ENCODE measurements around the gene EML4.

Gene EML4

GRCh38 chr2:42227491-42227890 is 58.3 kb downstream of the EML4 start:
- no peak for DNase-seq (ENCODE audit: extremely low spot score)
- POLR2A ChIA-PET, result no interaction called here
- TF ChIP-seq, protein P1, sequence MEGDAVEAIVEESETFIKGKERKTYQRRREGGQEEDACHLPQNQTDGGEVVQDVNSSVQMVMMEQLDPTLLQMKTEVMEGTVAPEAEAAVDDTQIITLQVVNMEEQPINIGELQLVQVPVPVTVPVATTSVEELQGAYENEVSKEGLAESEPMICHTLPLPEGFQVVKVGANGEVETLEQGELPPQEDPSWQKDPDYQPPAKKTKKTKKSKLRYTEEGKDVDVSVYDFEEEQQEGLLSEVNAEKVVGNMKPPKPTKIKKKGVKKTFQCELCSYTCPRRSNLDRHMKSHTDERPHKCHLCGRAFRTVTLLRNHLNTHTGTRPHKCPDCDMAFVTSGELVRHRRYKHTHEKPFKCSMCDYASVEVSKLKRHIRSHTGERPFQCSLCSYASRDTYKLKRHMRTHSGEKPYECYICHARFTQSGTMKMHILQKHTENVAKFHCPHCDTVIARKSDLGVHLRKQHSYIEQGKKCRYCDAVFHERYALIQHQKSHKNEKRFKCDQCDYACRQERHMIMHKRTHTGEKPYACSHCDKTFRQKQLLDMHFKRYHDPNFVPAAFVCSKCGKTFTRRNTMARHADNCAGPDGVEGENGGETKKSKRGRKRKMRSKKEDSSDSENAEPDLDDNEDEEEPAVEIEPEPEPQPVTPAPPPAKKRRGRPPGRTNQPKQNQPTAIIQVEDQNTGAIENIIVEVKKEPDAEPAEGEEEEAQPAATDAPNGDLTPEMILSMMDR (IDR thresholded peaks at IDR 0.05; ENCODE audit: control extremely low read depth, extremely low read depth, low read depth, missing control alignments), result no peak
- CTCF ChIA-PET, result interaction anchor here (1.3 to 4.7 kb wide), 3 partner anchors 11 to 141 kb away, joined by 3 to 49 read pairs (median 6); no protein-coding TSS in a partner anchor

DNA sequence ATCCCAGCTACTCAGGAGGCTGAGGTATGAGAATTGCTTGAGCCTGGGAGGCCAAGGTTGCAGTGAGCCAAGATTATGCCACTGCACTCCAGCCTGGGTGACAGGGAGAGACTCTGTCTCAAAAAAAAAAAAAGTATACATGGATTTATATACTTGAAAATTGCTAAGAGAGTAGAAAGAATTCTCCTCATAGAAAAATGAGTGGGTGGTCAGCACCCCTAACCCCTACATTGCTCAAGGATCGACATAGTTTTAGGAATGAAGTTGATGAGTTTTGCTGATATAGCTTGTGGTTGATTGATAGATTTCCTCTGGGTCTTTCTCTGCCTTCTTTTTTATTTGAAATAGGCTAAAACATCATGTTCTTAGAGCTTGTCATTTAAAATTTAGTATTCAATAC is 58.9 kb downstream of the EML4 start:
- CTCF ChIA-PET, result interaction anchor here (1.3 to 4.7 kb wide), 3 partner anchors 12 to 142 kb away, joined by 3 to 49 read pairs (median 6); no protein-coding TSS in a partner anchor
- no peak for DNase-seq (ENCODE audit: extremely low spot score)
- TF ChIP-seq, protein P1 (IDR thresholded peaks at IDR 0.05; ENCODE audit: control extremely low read depth, extremely low read depth, low read depth, missing control alignments), result no peak
- POLR2A ChIA-PET, result no interaction called here

DNA sequence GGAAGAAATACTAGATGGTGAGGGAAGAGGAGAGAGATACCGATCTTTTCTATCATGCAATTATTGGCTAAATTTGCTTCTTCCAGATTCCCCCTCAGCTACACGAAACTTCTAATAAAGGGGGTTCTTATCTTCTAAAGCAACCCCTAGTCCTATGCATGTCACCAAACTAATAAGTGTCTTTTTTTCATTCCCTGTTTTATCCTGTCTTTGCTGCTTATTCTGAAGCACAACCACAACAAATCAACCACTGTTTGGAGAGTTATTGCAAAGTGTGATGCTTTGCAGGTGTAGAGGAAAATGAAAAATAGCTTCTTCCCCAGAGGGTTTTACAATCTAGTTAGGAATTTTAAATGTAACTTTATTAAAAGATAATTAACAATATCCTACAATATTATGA is 60.8 kb downstream of the EML4 start:
- TF ChIP-seq, protein P1 (IDR thresholded peaks at IDR 0.05; ENCODE audit: control extremely low read depth, extremely low read depth, low read depth, missing control alignments), result no peak
- DNase-seq (ENCODE audit: extremely low spot score), result no peak
- ChIA-PET POLR2A (no interaction called here), CTCF (interaction anchor here (1.1 to 4.7 kb wide), 7 partner anchors 11 to 138 kb away, joined by 3 to 49 read pairs (median 5); no protein-coding TSS in a partner anchor)

GRCh38 chr2:42230891-42231290 is 61.7 kb downstream of the EML4 start:
- ChIA-PET CTCF (interaction anchor here (1.1 to 4.7 kb wide), 7 partner anchors 10 to 139 kb away, joined by 3 to 49 read pairs (median 5); no protein-coding TSS in a partner anchor), POLR2A (no interaction called here)
- no peak for DNase-seq (ENCODE audit: extremely low spot score)
- TF ChIP-seq, protein P1 (IDR thresholded peaks at IDR 0.05; ENCODE audit: control extremely low read depth, extremely low read depth, low read depth, missing control alignments), result no peak

- DNase-seq (ENCODE audit: extremely low spot score), result no peak
- ChIA-PET CTCF (interaction anchor here (1.5 to 4.7 kb wide), 4 partner anchors 8 to 145 kb away, joined by 3 to 49 read pairs (median 8); no protein-coding TSS in a partner anchor), POLR2A (no interaction called here)
- TF ChIP-seq, protein P1 (IDR thresholded peaks at IDR 0.05; ENCODE audit: control extremely low read depth, extremely low read depth, low read depth, missing control alignments), result no peak
Observed at GRCh38 chr2:42232024-42232423, 62.9 kb downstream of the EML4 start.

- ChIA-PET CTCF (interaction anchor here (1.3 to 12.2 kb wide), 3 partner anchors 8 to 138 kb away, joined by 3 to 106 read pairs (median 4); no protein-coding TSS in a partner anchor), POLR2A (no interaction called here)
- TF ChIP-seq, protein P1 (IDR thresholded peaks at IDR 0.05; ENCODE audit: control extremely low read depth, extremely low read depth, low read depth, missing control alignments), result no peak
- no peak for DNase-seq (ENCODE audit: extremely low spot score)
Observed at GRCh38 chr2:42233976-42234441, 64.9 kb downstream of the EML4 start.

Measured in GM10248 (cell line).